ENCODE data around the gene OR5AR1. TPM values are rescaled to one million over a fixed set of nuclear protein-coding genes. Genes with fewer than 3 reads are reported as not detected.

OR5AR1 gene
- total RNA-seq, 1 donor from 2014 or later = not detected

DNA sequence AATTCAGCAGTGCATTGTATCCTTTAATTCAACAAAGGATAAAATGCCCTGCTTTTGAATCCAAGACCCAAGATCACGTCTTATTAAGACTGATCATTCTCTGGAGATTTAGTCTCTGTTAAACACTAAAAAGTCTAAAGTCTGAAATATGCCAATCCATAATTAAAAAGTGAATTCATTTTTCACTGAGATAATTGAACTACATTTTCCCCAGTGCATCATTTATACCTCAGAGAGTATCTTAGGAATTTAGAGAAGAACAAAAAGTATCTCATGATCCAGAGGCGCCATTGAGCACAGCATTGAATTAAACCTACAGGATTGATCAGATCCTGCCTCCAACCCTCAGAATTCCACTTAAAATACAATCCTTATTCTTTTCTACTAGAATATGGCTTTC is 26.6 kb upstream of the OR5AR1 start:
- Mint-ChIP-seq H3K4me3 (no peak overlapping the region), H3K4me1 (no peaks in the 10 kb centered on the region), H3K9me3 (no peaks in the 10 kb centered on the region), H3K27me3 (ENCODE audit: insufficient read depth, low read depth) (no peaks in the 10 kb centered on the region), H3K36me3 (no peaks in the 10 kb centered on the region), H3K27ac (no peak overlapping the region)
- Histone ChIP-seq H3F3A (ENCODE audit: low read depth) (no peaks in the 10 kb centered on the region), H3K79me2 (ENCODE audit: low read depth) (no peaks in the 10 kb centered on the region), H3K27ac (no peak overlapping the region), H2AFZ (replicated peaks) (no peak overlapping the region), H3K27me3 (no peaks in the 10 kb centered on the region), H3K4me3 (no peak overlapping the region), H3K9me3 (ENCODE audit: low read depth) (no peaks in the 10 kb centered on the region), H3K9ac (no peak overlapping the region), H3K4me1 (no peaks in the 10 kb centered on the region), H3K4me2 (no peak overlapping the region), H3K36me3 (no peaks in the 10 kb centered on the region), H4K20me1 (ENCODE audit: low read depth) (no peaks in the 10 kb centered on the region)
- DNase-seq (ENCODE audit: low spot score) = no peak
- TF ChIP-seq EZH2 (IDR thresholded peaks at IDR 0.05) = no peak
- TF ChIP-seq EZH2phosphoT487 (IDR thresholded peaks at IDR 0.05) = no peak
- TF ChIP-seq CTCF (IDR thresholded peaks at IDR 0.05) = no peak

DNA sequence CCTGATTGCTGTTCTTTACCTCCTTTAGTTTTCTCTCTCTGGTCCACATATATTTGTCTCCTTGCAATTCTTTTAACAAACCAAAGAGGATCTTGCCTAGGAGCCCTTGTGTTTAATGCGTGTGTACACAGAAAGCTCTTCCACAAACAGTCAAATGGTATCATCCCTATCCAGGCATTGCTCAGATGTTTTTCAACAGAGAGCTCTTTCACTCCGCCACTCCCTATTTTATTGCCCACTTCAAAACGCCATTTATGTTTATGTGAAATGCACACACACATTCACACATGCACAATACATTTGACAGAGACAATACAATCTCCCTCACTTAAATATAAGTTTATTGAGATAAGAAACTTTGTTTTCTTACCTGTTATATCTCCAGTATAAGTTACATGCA is 26.0 kb upstream of the OR5AR1 start:
- TF ChIP-seq EZH2 (IDR thresholded peaks at IDR 0.05) (no peak), CTCF (IDR thresholded peaks at IDR 0.05) (no peak), EZH2phosphoT487 (IDR thresholded peaks at IDR 0.05) (no peak)
- no peak overlapping the region for H3K27ac Mint-ChIP-seq

GRCh38 chr11:56642339-56642738 is 21.1 kb upstream of the OR5AR1 start, which contains the start of gene OR5AP2:
TSS of gene OR5AP2 (minus strand) at chr11:56642439. CDS start at chr11:56642439, 0 bp downstream.
- no peaks in the 10 kb centered on the region for H3K36me3 Mint-ChIP-seq
- H3K4me1 Mint-ChIP-seq = no peaks in the 10 kb centered on the region
- no peak within 1 kb of the TSS for H3K9ac ChIP-seq
- H3K36me3 ChIP-seq = no peaks in the 10 kb centered on the region
- no peaks in the 10 kb centered on the region for H4K20me1 ChIP-seq (ENCODE audit: low read depth)
- no peak for DNase-seq (ENCODE audit: low spot score)
- H3K4me3 Mint-ChIP-seq = no peak within 1 kb of the TSS
- H3K27ac ChIP-seq = no peak within 1 kb of the TSS
- H2AFZ ChIP-seq (replicated peaks) = no peak within 1 kb of the TSS
- no peaks in the 10 kb centered on the region for H3K9me3 ChIP-seq (ENCODE audit: low read depth)
- H3K4me1 ChIP-seq = no peaks in the 10 kb centered on the region
- H3K9me3 Mint-ChIP-seq = no peaks in the 10 kb centered on the region
- no peak within 1 kb of the TSS for H3K4me2 ChIP-seq
- H3F3A ChIP-seq (ENCODE audit: low read depth) = no peaks in the 10 kb centered on the region
- H3K27ac Mint-ChIP-seq = no peak within 1 kb of the TSS
- H3K27me3 ChIP-seq = no peaks in the 10 kb centered on the region
- H3K79me2 ChIP-seq (ENCODE audit: low read depth) = no peaks in the 10 kb centered on the region
- H3K27me3 Mint-ChIP-seq (ENCODE audit: insufficient read depth, low read depth) = no peaks in the 10 kb centered on the region
- TF ChIP-seq CTCF (IDR thresholded peaks at IDR 0.05) = no peak
- no peak for TF ChIP-seq EZH2phosphoT487 (IDR thresholded peaks at IDR 0.05)
- TF ChIP-seq EZH2 (IDR thresholded peaks at IDR 0.05) = no peak
- no peak within 1 kb of the TSS for H3K4me3 ChIP-seq

More for the DNA sequence above, 26.0 kb upstream of the OR5AR1 start:
- Histone ChIP-seq H3K9me3 (ENCODE audit: low read depth) (no peaks in the 10 kb centered on the region), H3K4me1 (no peaks in the 10 kb centered on the region), H3K4me3 (no peak overlapping the region), H3K9ac (no peak overlapping the region), H4K20me1 (ENCODE audit: low read depth) (no peaks in the 10 kb centered on the region), H3K4me2 (no peak overlapping the region), H3F3A (ENCODE audit: low read depth) (no peaks in the 10 kb centered on the region), H3K27me3 (no peaks in the 10 kb centered on the region), H2AFZ (replicated peaks) (peak overlapping the region; percentile 7), H3K36me3 (no peaks in the 10 kb centered on the region), H3K27ac (no peak overlapping the region), H3K79me2 (ENCODE audit: low read depth) (no peaks in the 10 kb centered on the region)
- Mint-ChIP-seq H3K4me3 (no peak overlapping the region), H3K9me3 (no peaks in the 10 kb centered on the region), H3K4me1 (no peaks in the 10 kb centered on the region), H3K27me3 (ENCODE audit: insufficient read depth, low read depth) (no peaks in the 10 kb centered on the region), H3K36me3 (no peaks in the 10 kb centered on the region)
- no peak for DNase-seq (ENCODE audit: low spot score)
